ENCODE results near the gene C1QL1. TPM values are rescaled to one million over a fixed set of nuclear protein-coding genes. Genes with fewer than 3 reads are reported as not detected.
A peak's percentile ranks its signal among the peaks of the same experiment; 100 is the strongest.

The C1QL1 gene
- total and polyA plus RNA-seq, 2 of the 13 experiments (the other 11 are each of a cell fraction or from before 2014, with no cell fraction given), result 0.11 TPM

- TF ChIP-seq ZBTB7B (CRISPR knock-in tag; IDR thresholded peaks at IDR 0.05) (no peak), MAF1 (CRISPR knock-in tag; IDR thresholded peaks at IDR 0.05; ENCODE audit: borderline replicate concordance) (peak; percentile 88), CC2D1A (CRISPR knock-in tag; IDR thresholded peaks at IDR 0.05) (peak; percentile 95; the same call in 1 of the 2 replicates), MIER2 (CRISPR knock-in tag; IDR thresholded peaks at IDR 0.05) (peak; percentile 9), ZNF772 (CRISPR knock-in tag; IDR thresholded peaks at IDR 0.05) (peak; percentile 50; the same call in 1 of the 2 replicates), ZBTB49 (CRISPR knock-in tag; IDR thresholded peaks at IDR 0.05; ENCODE audit: borderline replicate concordance) (no peak), KLF9 (CRISPR knock-in tag; IDR thresholded peaks at IDR 0.05; ENCODE audit: low read depth) (no peak), FOXP1 (IDR thresholded peaks at IDR 0.05) (no peak), FOXP1 (CRISPR knock-in tag; IDR thresholded peaks at IDR 0.05) (no peak), ZNF749 (CRISPR knock-in tag; IDR thresholded peaks at IDR 0.05; ENCODE audit: borderline replicate concordance) (no peak), ZNF17 (CRISPR knock-in tag; IDR thresholded peaks at IDR 0.05) (no peak), ZFAT (CRISPR knock-in tag; conservative IDR thresholded peaks at IDR 0.05) (no peak), TERF1 (CRISPR knock-in tag; IDR thresholded peaks at IDR 0.05) (no peak), ZNF20 (CRISPR knock-in tag; IDR thresholded peaks at IDR 0.05) (no peak), ZKSCAN5 (CRISPR knock-in tag; IDR thresholded peaks at IDR 0.05) (0 out of 2 replicates have a peak, but pooled peaks have one; percentile 56), ZNF577 (CRISPR knock-in tag; IDR thresholded peaks at IDR 0.05; ENCODE audit: borderline replicate concordance, low read depth) (no peak), HIC2 (CRISPR knock-in tag; IDR thresholded peaks at IDR 0.05; ENCODE audit: low read depth) (no peak; the same call in 1 of the 2 replicates), THAP7 (CRISPR knock-in tag; IDR thresholded peaks at IDR 0.05) (no peak), FOXP4 (CRISPR knock-in tag; IDR thresholded peaks at IDR 0.05) (peak; percentile 15; the same call in 1 of the 2 replicates), ZNF775 (CRISPR knock-in tag; IDR thresholded peaks at IDR 0.05; ENCODE audit: borderline replicate concordance) (0 out of 2 replicates have a peak, but pooled peaks have one; percentile 38), NR3C1 (CRISPR knock-in tag; IDR thresholded peaks at IDR 0.05) (no peak), HDAC2 (CRISPR knock-in tag; IDR thresholded peaks at IDR 0.05) (peak; percentile 87)
Observed at GRCh38 chr17:44947461-44948314, 20.4 kb downstream of the C1QL1 start, which contains the start of gene KIF18B (continued).

Data from HepG2 (cell line).